ENCODE results near the gene TRIM75. TPM values are rescaled to one million over a fixed set of nuclear protein-coding genes. Genes with fewer than 3 reads are reported as not detected.

Gene TRIM75
- total and polyA plus RNA-seq, 2 experiments from 2014 or later, result not detected

DNA sequence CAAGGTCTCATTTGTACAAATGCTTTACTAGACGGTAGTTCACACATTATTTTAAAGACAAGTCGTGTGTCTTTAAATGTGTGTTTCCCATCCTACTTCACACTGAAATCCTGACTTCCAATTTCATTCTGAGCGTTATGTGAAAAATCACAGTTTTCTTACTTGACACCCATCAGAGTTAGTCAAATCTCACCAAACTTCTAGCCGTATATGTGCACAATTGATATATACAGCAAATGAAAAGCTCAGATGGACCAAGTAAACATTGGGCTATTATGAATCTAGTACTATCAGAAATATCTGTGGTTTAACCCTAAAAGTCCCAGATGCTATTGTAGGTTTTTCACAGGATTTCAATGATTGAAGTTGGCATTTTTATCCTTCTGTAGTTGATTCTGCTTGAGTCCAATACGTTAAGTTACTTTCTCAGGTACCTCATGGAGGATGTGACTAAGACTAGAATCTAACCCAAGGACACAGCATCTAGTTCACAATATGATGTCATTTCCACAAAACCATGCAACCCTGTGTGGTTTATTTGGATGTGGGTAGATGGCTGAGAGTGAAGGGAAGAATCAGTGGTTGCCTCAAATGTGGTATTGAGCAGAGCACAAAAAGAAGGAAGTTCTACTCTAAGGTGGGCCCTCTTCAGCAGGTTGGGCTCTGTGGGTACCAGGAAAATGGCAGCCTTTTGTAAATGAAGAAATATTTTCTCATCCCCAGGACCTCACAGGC lies 44.0 kb upstream of the TRIM75 start:
- no peak overlapping the region for H3K4me2 ChIP-seq (ENCODE audit: unreplicated experiment)
- WGBS, 2 experiments (ENCODE audit: low coverage in 1 of 2, low lambda C conversion rate in 2 of 2, missing lambda C conversion rate in 2 of 2), result 65% methylated on average over 5 of the region's 5 CpGs
- no peaks in the 10 kb centered on the region for H3K4me1 ChIP-seq (ENCODE audit: insufficient read depth)
- no peak overlapping the region for H2AFZ ChIP-seq
- H3K36me3 ChIP-seq (ENCODE audit: low read depth), result no peaks in the 10 kb centered on the region
- no peaks in the 10 kb centered on the region for H4K20me1 ChIP-seq (ENCODE audit: insufficient read depth)
- no peaks in the 10 kb centered on the region for H3F3A ChIP-seq (ENCODE audit: insufficient read depth)
- in situ Hi-C loops (cut with MboI), result no loop called here
- no peak for DNase-seq
- H3K9me2 ChIP-seq (ENCODE audit: insufficient read depth), result no peaks in the 10 kb centered on the region
- no peaks in the 10 kb centered on the region for H3K79me2 ChIP-seq (ENCODE audit: insufficient read depth)
- H3K9ac ChIP-seq, result no peak overlapping the region
- TF ChIP-seq EZH2phosphoT487 (IDR thresholded peaks at IDR 0.05; ENCODE audit: insufficient read depth, low read depth) (no peak), EZH2 (IDR thresholded peaks at IDR 0.05; ENCODE audit: insufficient read depth, poor library complexity, severe bottlenecking) (no peak)
- H3K4me3 ChIP-seq, result no peak overlapping the region
- no peaks in the 10 kb centered on the region for H3K27me3 ChIP-seq (replicated peaks; ENCODE audit: insufficient read depth)
- no peaks in the 10 kb centered on the region for H3K9me3 ChIP-seq (ENCODE audit: low read depth)
- H3K27ac ChIP-seq, result no peak overlapping the region

DNA sequence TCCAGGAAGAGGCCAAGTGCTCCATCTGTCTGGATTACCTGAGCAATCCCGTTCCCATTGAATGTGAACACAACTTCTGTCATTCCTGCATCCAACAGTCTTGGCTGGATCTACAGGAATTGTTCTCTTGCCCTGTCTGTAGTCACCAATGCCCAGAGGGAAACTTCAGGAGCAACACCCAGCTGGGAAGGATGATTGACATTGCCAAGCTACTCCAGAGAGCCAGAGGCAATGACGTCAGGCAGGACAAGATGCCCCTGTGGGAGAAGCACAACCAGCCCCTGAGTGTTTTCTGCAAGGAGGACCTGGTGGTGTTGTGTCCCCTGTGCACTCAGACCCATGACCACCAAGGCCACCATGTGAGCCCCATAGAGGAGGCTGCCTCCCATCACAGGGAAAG lies 43.2 kb upstream of the TRIM75 start:
- no peak overlapping the region for H3K4me3 ChIP-seq
- TF ChIP-seq EZH2phosphoT487 (IDR thresholded peaks at IDR 0.05; ENCODE audit: insufficient read depth, low read depth) (no peak), EZH2 (IDR thresholded peaks at IDR 0.05; ENCODE audit: insufficient read depth, poor library complexity, severe bottlenecking) (no peak)
- no peak overlapping the region for H3K27ac ChIP-seq
- H3F3A ChIP-seq (ENCODE audit: insufficient read depth), result no peaks in the 10 kb centered on the region
- no peaks in the 10 kb centered on the region for H3K36me3 ChIP-seq (ENCODE audit: low read depth)
- H3K4me1 ChIP-seq (ENCODE audit: insufficient read depth), result no peaks in the 10 kb centered on the region
- no peaks in the 10 kb centered on the region for H3K27me3 ChIP-seq (replicated peaks; ENCODE audit: insufficient read depth)
- H3K79me2 ChIP-seq (ENCODE audit: insufficient read depth), result no peaks in the 10 kb centered on the region
- H2AFZ ChIP-seq, result no peak overlapping the region
- no peak for DNase-seq
- H3K9me3 ChIP-seq (ENCODE audit: low read depth), result no peaks in the 10 kb centered on the region
- no peaks in the 10 kb centered on the region for H3K9me2 ChIP-seq (ENCODE audit: insufficient read depth)
- WGBS, 2 experiments (ENCODE audit: low coverage in 1 of 2, low lambda C conversion rate in 2 of 2, missing lambda C conversion rate in 2 of 2), result 23 to 49% methylated on average over 2 of the region's 2 CpGs
- no peaks in the 10 kb centered on the region for H4K20me1 ChIP-seq (ENCODE audit: insufficient read depth)
- no peak overlapping the region for H3K4me2 ChIP-seq (ENCODE audit: unreplicated experiment)
- in situ Hi-C loops (cut with MboI), result no loop called here
- no peak overlapping the region for H3K9ac ChIP-seq

DNA sequence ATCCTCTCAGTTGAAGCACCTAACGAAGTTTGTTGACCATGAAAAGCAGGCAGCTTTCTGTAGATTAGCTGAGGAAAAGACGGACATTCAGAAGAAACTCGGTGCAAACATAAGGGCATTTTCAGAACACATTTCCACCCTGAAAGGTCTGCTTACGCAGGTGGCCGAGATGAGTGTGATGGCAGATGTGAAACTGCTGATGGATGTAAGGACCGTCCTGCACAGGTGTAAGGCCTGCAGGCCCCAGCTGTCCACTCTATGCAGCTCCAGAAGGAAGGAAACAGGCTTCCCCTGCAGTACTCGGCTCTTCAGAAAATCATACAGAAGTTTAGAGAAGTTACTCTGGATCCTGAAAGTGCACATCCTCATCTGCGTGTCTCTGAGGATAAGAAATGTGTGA lies 42.7 kb upstream of the TRIM75 start:
- H3F3A ChIP-seq (ENCODE audit: insufficient read depth), result no peaks in the 10 kb centered on the region
- no peaks in the 10 kb centered on the region for H3K9me2 ChIP-seq (ENCODE audit: insufficient read depth)
- 56 to 59% methylated on average over 8 of the region's 8 CpGs for WGBS, 2 experiments (ENCODE audit: low coverage in 1 of 2, low lambda C conversion rate in 2 of 2, missing lambda C conversion rate in 2 of 2)
- no peaks in the 10 kb centered on the region for H3K9me3 ChIP-seq (ENCODE audit: low read depth)
- no peak for DNase-seq
- H3K4me3 ChIP-seq, result no peak overlapping the region
- H3K4me2 ChIP-seq (ENCODE audit: unreplicated experiment), result no peak overlapping the region
- no peak overlapping the region for H3K27ac ChIP-seq
- no peak overlapping the region for H2AFZ ChIP-seq
- no peak overlapping the region for H3K9ac ChIP-seq
- H3K36me3 ChIP-seq (ENCODE audit: low read depth), result no peaks in the 10 kb centered on the region
- in situ Hi-C loops (cut with MboI), result no loop called here
- no peaks in the 10 kb centered on the region for H3K4me1 ChIP-seq (ENCODE audit: insufficient read depth)
- no peaks in the 10 kb centered on the region for H3K79me2 ChIP-seq (ENCODE audit: insufficient read depth)
- H3K27me3 ChIP-seq (replicated peaks; ENCODE audit: insufficient read depth), result no peaks in the 10 kb centered on the region
- TF ChIP-seq EZH2phosphoT487 (IDR thresholded peaks at IDR 0.05; ENCODE audit: insufficient read depth, low read depth), result no peak
- no peak for TF ChIP-seq EZH2 (IDR thresholded peaks at IDR 0.05; ENCODE audit: insufficient read depth, poor library complexity, severe bottlenecking)
- H4K20me1 ChIP-seq (ENCODE audit: insufficient read depth), result no peaks in the 10 kb centered on the region

DNA sequence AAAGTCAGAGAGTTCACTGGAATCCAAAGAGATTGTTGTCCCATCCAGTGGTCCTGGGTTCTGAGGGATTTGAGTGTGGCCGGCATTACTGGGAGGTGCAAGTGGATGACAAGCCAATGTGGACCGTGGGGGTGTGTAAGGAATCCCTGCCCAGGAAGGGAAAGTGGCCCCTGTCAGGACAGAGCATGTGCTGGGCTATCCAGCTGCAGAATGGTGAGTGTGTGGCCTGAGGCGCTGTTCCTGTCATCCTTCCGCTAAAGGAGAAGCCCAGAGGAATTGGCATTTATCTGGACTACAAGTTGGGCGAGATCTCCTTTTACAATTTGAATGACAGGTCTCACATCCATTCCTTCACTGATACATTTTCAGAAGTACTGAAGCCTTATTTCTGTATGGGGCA lies 42.3 kb upstream of the TRIM75 start:
- DNase-seq, result no peak
- Histone ChIP-seq H3K4me1 (ENCODE audit: insufficient read depth) (no peaks in the 10 kb centered on the region), H4K20me1 (ENCODE audit: insufficient read depth) (no peaks in the 10 kb centered on the region), H3K27ac (no peak overlapping the region), H3K4me2 (ENCODE audit: unreplicated experiment) (no peak overlapping the region), H3K27me3 (replicated peaks; ENCODE audit: insufficient read depth) (no peaks in the 10 kb centered on the region), H3K9me3 (ENCODE audit: low read depth) (no peaks in the 10 kb centered on the region), H2AFZ (no peak overlapping the region), H3F3A (ENCODE audit: insufficient read depth) (no peaks in the 10 kb centered on the region), H3K4me3 (no peak overlapping the region), H3K79me2 (ENCODE audit: insufficient read depth) (no peaks in the 10 kb centered on the region), H3K9me2 (ENCODE audit: insufficient read depth) (no peaks in the 10 kb centered on the region), H3K36me3 (ENCODE audit: low read depth) (no peaks in the 10 kb centered on the region), H3K9ac (no peak overlapping the region)
- no peak for TF ChIP-seq EZH2 (IDR thresholded peaks at IDR 0.05; ENCODE audit: insufficient read depth, poor library complexity, severe bottlenecking)
- TF ChIP-seq EZH2phosphoT487 (IDR thresholded peaks at IDR 0.05; ENCODE audit: insufficient read depth, low read depth), result no peak
- in situ Hi-C loops (cut with MboI), result no loop called here
- WGBS, 2 experiments (ENCODE audit: low coverage in 1 of 2, low lambda C conversion rate in 2 of 2, missing lambda C conversion rate in 2 of 2), result 69 to 71% methylated on average over 5 of the region's 5 CpGs

DNA sequence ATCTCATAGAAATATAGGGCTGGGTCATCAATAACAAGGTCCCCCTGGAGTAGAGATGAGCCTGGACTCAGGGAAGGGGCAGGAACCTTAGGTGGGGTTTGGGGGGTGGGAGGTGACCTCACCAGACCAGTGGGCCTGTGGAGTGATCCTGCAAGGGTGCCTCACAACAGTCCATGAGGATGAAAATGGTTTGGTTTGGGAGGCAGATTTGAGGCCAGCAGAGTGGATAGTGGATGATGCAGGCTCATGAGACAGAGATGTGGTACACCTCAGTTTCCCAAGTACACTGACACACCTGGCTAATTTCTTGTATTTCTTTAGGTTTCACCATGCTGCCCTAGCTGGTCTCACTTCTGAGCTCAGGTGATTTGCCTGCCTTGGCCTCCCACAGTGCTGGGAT lies 40.0 kb upstream of the TRIM75 start:
- no peaks in the 10 kb centered on the region for H4K20me1 ChIP-seq (ENCODE audit: insufficient read depth)
- in situ Hi-C loops (cut with MboI), result no loop called here
- H3K36me3 ChIP-seq (ENCODE audit: low read depth), result no peaks in the 10 kb centered on the region
- no peaks in the 10 kb centered on the region for H3K4me1 ChIP-seq (ENCODE audit: insufficient read depth)
- no peak overlapping the region for H3K9ac ChIP-seq
- no peak overlapping the region for H3K4me2 ChIP-seq (ENCODE audit: unreplicated experiment)
- H3K9me3 ChIP-seq (ENCODE audit: low read depth), result no peaks in the 10 kb centered on the region
- no peak overlapping the region for H3K4me3 ChIP-seq
- H2AFZ ChIP-seq, result no peak overlapping the region
- no peak for TF ChIP-seq EZH2 (IDR thresholded peaks at IDR 0.05; ENCODE audit: insufficient read depth, poor library complexity, severe bottlenecking)
- TF ChIP-seq EZH2phosphoT487 (IDR thresholded peaks at IDR 0.05; ENCODE audit: insufficient read depth, low read depth), result no peak
- H3K79me2 ChIP-seq (ENCODE audit: insufficient read depth), result no peaks in the 10 kb centered on the region
- H3F3A ChIP-seq (ENCODE audit: insufficient read depth), result no peaks in the 10 kb centered on the region
- H3K9me2 ChIP-seq (ENCODE audit: insufficient read depth), result no peaks in the 10 kb centered on the region
- no peaks in the 10 kb centered on the region for H3K27me3 ChIP-seq (replicated peaks; ENCODE audit: insufficient read depth)
- no peak for DNase-seq
- no peak overlapping the region for H3K27ac ChIP-seq

Data from GM23248 (cell line).